NCI-H82 (cell line): Measurements from ENCODE around the gene SPRR1A.

Source experiments
- DNase-seq: peaks from one replicate; lab custom pipeline; 2025; lab: John Stamatoyannopoulos, UW

Gene SPRR1A

DNA sequence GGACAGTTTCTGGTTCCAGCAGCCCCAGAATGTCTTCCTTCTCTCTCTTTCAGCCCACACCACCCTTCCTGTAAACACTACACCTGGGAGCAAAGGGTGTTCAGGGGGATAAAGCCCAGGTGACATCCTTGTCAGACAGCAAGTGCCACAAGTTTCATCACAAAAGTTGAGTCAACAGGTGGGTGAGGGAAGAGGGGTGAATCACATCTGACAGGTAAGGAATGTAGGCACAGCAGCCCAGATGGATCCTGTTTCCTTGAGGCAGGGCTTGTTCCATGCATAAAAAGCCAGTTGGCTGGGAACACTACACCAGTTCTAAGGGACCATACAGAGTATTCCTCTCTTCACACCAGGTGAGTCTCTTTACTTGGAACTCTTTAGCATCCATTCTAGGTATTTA, 47.0 kb downstream of the SPRR1A start, which contains the start of gene SPRR1B:
Gene SPRR1B, plus strand, starts transcription at position 309 of the 400 bp plus-strand sequence. CDS start 1,143 bp downstream, outside the sequence.
- no peak for DNase-seq

GRCh38 chr1:153032073-153032472, 48.2 kb downstream of the SPRR1A start:
- no peak for DNase-seq

DNA sequence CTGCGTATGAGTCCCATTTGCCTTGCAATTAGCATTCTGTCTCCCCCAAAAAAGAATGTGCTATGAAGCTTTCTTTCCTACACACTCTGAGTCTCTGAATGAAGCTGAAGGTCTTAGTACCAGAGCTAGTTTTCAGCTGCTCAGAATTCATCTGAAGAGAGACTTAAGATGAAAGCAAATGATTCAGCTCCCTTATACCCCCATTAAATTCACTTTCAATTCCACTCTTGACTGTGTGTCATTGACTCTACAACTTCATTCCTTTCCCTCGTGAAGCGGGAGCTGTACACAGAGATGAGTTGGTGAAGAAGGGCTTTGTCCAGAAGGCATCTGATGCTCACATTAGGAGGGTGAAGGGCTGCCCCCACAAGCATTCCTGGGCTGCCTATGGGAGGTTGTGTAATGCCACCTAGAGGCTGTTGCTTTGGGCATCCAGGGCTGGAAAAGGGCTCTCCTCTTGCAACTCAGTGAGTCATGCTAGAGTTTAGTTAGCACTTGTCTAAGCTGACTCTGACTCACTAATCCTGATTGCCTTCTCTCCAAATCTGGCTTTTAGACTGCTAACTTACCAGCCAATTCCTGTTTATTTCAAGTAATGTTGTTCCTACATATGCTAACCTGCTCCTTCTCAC, 48.9 kb downstream of the SPRR1A start:
- DNase-seq: peak; percentile 67

- DNase-seq: no peak
Measured at GRCh38 chr1:153035211-153035610, 51.3 kb downstream of the SPRR1A start.
